ENCODE data around the gene ACSM5.

The ACSM5 gene, protein sequence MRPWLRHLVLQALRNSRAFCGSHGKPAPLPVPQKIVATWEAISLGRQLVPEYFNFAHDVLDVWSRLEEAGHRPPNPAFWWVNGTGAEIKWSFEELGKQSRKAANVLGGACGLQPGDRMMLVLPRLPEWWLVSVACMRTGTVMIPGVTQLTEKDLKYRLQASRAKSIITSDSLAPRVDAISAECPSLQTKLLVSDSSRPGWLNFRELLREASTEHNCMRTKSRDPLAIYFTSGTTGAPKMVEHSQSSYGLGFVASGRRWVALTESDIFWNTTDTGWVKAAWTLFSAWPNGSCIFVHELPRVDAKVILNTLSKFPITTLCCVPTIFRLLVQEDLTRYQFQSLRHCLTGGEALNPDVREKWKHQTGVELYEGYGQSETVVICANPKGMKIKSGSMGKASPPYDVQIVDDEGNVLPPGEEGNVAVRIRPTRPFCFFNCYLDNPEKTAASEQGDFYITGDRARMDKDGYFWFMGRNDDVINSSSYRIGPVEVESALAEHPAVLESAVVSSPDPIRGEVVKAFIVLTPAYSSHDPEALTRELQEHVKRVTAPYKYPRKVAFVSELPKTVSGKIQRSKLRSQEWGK

GRCh38 chr16:20409398-20410120 is at the start of gene ACSM5:
Gene ACSM5, plus strand, starts transcription at chr16:20409534. Its CDS starts 1,951 bp downstream, at chr16:20411485.
- DNase-seq (ENCODE audit: low read depth) = peak; percentile 4

- DNase-seq (ENCODE audit: low read depth) = no peak
Observed at GRCh38 chr16:20359997-20360396, 49.3 kb upstream of the ACSM5 start.

DNA sequence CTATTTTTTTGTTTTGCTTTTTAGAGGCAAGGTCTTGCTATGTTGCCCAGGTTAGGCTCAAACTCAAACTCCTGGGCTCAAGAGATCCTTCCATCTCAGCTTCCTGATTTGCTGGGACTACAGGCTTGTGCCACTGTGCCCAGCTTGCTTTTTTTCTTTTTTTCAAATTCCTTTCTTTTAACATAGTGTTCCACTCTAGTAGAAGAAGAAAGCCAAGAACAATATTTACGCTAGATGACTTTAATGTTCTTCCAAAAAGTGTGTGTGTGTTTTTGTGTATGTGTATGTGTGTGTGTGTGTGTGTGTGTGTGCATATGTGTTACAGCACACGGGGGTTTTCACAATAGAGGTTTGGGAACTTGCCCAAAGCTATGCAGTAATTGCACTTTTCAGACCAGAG is 46.1 kb upstream of the ACSM5 start:
- DNase-seq (ENCODE audit: low read depth) = no peak

DNA sequence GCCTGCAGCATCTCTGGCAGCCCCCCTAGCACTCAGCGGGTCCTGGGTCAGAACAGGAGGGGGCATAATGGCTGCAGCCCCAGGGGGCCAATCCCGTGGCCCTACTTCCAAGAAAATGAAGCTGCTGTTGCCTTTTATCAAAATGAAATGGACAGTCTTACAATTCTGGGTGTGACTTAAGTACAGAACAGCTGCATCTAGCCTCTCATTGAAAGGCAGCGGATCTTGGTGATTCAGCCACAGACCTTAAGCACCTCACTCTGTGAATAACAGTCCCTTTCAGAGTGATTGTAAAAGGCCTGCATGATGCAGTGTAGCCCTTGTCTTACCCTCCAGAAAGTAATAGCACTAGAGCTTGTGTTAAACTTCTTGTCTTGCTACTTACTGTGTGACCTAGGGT is 45.3 kb upstream of the ACSM5 start:
- DNase-seq (ENCODE audit: low read depth) = no peak

- no peak for DNase-seq (ENCODE audit: low read depth)
Observed at GRCh38 chr16:20369452-20370054, 39.8 kb upstream of the ACSM5 start.

DNA sequence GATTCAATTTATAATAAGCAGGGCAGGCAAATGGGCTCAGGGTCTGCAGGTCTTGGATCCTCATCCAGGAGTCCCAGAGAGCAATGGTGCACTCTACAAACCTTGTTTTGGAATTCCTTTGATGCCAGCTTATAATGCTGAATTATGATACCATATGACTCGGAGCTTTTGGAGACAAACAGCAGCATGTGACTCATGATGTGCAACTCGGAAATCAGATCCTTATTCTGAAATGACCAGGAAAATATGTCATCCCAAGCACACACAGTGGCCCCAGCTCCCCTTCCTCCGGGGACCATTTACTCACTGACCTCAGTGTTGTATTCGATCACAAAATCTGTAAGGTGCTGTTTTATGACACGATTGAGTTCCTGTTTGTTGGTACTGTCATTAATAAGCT is 36.6 kb upstream of the ACSM5 start:
- DNase-seq (ENCODE audit: low read depth) = no peak

DNA sequence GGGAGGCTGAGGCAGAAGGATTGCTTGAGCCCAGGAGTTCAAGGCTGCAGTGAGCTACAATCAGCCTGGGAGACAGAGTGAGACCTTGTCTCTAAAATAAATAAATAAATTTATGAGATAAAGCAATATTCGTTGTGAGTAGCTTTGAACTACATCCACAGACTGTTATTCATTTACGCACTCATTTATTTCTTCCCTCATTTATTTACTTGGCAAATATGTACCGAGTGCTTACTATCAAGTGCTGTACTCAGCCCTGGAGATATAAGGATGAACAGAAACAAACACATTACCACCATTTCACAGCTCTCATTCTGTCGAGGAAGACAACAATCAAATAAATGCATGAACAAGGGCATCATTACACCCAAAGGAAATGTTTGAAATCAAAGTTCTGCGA is 32.2 kb upstream of the ACSM5 start:
- no peak for DNase-seq (ENCODE audit: low read depth)

DNA sequence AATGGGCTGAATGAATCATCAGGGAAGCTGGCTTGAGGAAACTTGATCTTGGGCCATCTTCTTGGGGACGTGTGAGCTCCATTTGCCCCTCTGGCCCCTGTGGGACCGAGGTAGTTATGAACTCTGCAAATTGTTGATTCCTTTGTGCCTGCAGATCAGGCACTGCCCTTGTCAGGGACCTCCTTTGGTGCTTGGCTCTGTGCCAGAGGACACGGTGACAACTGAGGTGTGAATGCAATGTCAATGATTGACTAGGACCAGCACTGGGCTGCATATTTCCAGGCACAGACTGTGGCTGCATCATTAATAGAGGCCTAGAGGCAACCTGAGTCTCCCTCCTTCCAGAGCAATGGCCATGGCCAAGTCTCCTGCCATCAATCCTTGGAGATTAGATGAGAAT is 28.6 kb upstream of the ACSM5 start:
- DNase-seq (ENCODE audit: low read depth) = no peak

- no peak for DNase-seq (ENCODE audit: low read depth)
Observed at GRCh38 chr16:20382202-20382948, 27.0 kb upstream of the ACSM5 start.

- peak; percentile 24 for DNase-seq (ENCODE audit: low read depth)
Observed at GRCh38 chr16:20383106-20384029, 26.0 kb upstream of the ACSM5 start.

DNA sequence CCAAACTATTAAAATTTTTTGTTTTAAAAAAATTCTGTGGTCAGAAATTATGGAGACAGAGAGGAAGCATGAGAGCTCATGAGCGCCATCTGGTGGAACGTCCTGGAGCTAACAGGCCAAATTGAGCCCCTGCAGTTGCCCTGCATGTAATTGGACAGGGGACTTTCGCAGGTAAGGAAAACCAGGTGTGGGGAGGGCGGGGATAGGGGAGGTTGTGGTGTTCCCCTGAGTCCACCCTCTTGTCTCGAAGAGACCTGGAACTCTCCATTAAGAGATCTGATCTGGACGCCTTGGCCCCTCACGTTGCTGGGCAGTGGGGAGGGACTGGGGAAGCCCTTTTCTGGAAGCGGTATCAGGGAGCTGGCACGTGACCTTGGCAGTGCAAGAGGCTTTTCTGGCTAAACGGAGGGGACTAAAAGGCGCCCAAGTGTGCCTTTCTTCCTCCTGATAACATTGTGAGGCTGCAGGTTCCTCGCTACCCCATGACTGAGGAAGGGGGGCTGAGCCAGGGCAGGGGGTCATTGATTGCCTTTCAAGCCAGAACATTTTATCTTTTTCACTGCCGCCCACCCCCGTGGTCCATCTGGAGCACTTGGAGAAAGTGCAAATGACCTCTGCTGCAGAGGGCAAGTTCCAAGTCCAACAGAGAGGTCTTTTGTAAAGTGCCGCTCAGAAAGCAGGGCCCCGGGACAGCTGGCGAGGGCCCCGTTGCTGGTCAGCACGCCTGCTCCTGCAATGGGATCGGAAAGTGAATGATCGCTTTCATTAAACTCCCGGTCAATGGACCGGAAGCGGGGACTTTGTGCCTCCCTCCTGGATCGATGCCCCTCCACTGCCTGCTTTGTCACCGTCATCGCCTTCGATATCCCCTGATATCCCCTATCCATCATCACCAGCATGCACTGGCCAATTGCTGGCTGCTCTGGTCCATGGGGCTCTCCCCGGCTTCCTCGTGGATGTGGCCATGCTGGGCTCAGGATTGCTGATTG is 23.2 kb upstream of the ACSM5 start:
- peak; percentile 6 for DNase-seq (ENCODE audit: low read depth)

DNA sequence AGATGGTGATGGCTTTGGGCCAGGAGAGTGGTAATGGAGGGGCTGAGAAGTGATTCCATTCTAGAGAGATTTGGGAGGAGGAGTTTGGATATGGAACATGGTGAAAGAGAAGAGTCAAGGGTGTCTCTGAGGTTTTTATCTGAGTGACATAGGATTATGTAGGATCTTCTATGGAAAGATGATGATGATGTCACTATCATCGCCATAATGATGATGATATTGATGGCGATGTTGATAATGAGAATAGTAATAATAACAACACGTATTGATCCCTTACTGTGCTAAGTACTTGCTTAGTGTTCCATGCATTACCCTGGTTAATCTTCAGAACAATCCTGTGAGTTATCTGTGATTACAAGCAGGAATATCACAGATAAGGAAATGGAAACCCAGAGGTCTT is 21.4 kb upstream of the ACSM5 start:
- no peak for DNase-seq (ENCODE audit: low read depth)

DNA sequence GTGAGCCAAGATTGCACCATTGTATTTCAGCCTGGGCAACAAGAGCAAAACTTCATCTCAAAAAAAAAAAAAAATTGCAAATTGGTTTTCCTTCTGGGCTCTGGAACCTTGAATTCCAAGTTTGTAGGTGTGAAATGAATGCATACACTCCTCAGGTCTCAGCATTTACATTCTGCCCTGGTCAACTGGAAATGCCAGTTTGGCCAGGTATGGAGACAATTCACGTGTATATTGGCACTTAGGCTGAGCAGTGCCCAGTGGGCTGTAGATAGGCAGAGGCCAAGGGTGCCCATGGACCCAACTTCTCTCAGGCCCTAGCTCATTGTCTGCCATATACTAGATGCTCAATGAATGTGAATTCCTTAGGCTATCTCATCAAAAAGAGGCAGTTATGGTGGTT is 20.5 kb upstream of the ACSM5 start:
- no peak for DNase-seq (ENCODE audit: low read depth)

DNA sequence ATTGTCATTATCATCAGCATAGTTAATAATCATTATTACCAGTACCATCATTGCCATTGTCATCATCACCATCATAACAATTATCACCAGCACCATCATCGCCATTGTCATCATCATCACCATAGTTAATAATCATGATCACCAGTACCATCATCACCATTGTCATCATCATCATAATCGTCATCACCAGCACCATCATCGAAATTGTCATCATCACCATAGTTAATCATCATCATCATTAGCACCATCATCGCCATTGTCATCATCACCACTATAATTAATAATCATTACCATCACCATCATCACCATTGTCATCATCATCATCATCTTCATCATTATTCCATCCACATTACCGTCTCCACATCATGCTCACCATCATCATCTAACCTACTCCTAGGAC is 18.3 kb upstream of the ACSM5 start:
- no peak for DNase-seq (ENCODE audit: low read depth)

- no peak for DNase-seq (ENCODE audit: low read depth)
Observed at GRCh38 chr16:20393801-20394577, 15.3 kb upstream of the ACSM5 start.

DNA sequence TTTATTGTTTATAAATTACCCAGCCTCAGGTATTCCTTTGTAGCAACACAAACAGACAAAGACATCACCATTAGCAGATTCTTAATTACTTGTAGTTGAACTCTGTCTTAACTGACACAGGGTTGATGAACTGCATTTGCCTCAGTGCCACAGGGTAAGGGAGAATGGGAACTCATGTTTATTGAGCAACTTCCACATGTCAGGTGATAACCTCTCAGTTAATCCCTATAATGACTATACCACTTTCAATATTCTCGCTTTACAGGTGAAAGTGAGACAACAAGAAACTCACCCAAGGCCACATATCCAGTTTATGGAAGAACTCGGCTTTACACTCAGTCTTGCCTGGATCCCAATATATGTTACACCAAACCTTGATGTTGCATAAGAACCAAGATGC is 13.4 kb upstream of the ACSM5 start:
- no peak for DNase-seq (ENCODE audit: low read depth)

GRCh38 chr16:20396846-20397467 is 12.4 kb upstream of the ACSM5 start:
- no peak for DNase-seq (ENCODE audit: low read depth)

GRCh38 chr16:20397468-20398074 is 11.8 kb upstream of the ACSM5 start:
- no peak for DNase-seq (ENCODE audit: low read depth)

All from fibroblast of gingiva (primary cell).